Measurements from ENCODE around the gene MEIOSIN.

DNA sequence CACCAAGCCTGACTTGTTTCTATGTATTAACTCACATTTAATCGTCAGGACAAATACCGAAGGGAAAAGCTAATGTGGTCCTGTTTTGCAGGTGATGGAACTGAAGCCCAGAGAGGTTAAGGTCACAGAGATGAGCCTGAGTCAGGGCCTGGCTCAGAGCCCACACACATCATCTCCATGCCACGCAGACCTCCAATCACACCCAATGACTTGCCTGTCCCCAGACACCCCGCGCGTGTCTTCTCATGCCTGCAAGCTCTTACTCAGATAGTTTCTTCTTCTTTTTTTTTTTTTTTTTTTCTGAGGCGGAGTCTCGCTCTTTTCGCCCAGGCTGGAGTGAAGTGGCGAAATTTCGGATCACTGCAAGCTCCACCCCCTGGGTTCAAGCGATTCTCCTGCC lies 19.4 kb downstream of the MEIOSIN start:
- TF ChIP-seq, protein P1, sequence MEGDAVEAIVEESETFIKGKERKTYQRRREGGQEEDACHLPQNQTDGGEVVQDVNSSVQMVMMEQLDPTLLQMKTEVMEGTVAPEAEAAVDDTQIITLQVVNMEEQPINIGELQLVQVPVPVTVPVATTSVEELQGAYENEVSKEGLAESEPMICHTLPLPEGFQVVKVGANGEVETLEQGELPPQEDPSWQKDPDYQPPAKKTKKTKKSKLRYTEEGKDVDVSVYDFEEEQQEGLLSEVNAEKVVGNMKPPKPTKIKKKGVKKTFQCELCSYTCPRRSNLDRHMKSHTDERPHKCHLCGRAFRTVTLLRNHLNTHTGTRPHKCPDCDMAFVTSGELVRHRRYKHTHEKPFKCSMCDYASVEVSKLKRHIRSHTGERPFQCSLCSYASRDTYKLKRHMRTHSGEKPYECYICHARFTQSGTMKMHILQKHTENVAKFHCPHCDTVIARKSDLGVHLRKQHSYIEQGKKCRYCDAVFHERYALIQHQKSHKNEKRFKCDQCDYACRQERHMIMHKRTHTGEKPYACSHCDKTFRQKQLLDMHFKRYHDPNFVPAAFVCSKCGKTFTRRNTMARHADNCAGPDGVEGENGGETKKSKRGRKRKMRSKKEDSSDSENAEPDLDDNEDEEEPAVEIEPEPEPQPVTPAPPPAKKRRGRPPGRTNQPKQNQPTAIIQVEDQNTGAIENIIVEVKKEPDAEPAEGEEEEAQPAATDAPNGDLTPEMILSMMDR (conservative IDR thresholded peaks at IDR 0.05; ENCODE audit: low read length) = no peak
- no peak for TF ChIP-seq EZH2phosphoT487 (IDR thresholded peaks at IDR 0.05; ENCODE audit: borderline replicate concordance, low read depth, low read length)

Data from OCI-LY7 (cell line).